Kidney epithelial cell (primary cell): Measurements from ENCODE around the gene P2RX3. TPM values are rescaled to one million over a fixed set of nuclear protein-coding genes. Genes with fewer than 3 reads are reported as not detected.

Experiments
- DNase-seq: peaks from one replicate; pipeline ENCODE4 v3.0.0-alpha.2; 2010; ENCODE audit warnings: low read depth
- H3K27me3 ChIP-seq: 2 replicates; pipeline ENCODE4 v1.6.0; 2011; ENCODE audit warnings: low read length; ENCODE audit not compliant: control insufficient read depth, insufficient read depth
- H3K36me3 ChIP-seq: 2 replicates; pipeline ENCODE4 v1.5.1; 2011; ENCODE audit warnings: low read length; ENCODE audit not compliant: control insufficient read depth, insufficient read depth
- H3K4me3 ChIP-seq: 2 replicates; pipeline ENCODE4 v1.5.1; 2011; ENCODE audit warnings: low read depth, mild to moderate bottlenecking, control low read depth, low read length
- total RNA-seq: library from RNA; depleted of rRNA; stranded (reverse); fragments of >200 nt; gene quantifications from 2 replicates; pipeline ENCODE4 v1.2.3, GENCODE V29; 2015
- TF ChIP-seq, protein P1 (sequence below): IDR thresholded peaks from 2 replicates; pipeline ENCODE4 v1.5.1; 2011; ENCODE audit warnings: mild to moderate bottlenecking, moderate library complexity, low read length, control low read depth, inconsistent platforms; ENCODE audit not compliant: insufficient read depth, poor library complexity, severe bottlenecking

P2RX3 gene
- total RNA-seq, 1 donor from 2014 or later: not detected

- peaks cover 2% of the 10 kb centered on the region for H3K36me3 ChIP-seq
- peak; percentile 91 for DNase-seq
- peak overlapping the region; percentile 40 for H3K4me3 ChIP-seq
- TF ChIP-seq, protein P1, sequence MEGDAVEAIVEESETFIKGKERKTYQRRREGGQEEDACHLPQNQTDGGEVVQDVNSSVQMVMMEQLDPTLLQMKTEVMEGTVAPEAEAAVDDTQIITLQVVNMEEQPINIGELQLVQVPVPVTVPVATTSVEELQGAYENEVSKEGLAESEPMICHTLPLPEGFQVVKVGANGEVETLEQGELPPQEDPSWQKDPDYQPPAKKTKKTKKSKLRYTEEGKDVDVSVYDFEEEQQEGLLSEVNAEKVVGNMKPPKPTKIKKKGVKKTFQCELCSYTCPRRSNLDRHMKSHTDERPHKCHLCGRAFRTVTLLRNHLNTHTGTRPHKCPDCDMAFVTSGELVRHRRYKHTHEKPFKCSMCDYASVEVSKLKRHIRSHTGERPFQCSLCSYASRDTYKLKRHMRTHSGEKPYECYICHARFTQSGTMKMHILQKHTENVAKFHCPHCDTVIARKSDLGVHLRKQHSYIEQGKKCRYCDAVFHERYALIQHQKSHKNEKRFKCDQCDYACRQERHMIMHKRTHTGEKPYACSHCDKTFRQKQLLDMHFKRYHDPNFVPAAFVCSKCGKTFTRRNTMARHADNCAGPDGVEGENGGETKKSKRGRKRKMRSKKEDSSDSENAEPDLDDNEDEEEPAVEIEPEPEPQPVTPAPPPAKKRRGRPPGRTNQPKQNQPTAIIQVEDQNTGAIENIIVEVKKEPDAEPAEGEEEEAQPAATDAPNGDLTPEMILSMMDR: peak; percentile 3
- H3K27me3 ChIP-seq: no peaks in the 10 kb centered on the region
Observed at GRCh38 chr11:57322256-57323166, 15.6 kb upstream of the P2RX3 start.

DNA sequence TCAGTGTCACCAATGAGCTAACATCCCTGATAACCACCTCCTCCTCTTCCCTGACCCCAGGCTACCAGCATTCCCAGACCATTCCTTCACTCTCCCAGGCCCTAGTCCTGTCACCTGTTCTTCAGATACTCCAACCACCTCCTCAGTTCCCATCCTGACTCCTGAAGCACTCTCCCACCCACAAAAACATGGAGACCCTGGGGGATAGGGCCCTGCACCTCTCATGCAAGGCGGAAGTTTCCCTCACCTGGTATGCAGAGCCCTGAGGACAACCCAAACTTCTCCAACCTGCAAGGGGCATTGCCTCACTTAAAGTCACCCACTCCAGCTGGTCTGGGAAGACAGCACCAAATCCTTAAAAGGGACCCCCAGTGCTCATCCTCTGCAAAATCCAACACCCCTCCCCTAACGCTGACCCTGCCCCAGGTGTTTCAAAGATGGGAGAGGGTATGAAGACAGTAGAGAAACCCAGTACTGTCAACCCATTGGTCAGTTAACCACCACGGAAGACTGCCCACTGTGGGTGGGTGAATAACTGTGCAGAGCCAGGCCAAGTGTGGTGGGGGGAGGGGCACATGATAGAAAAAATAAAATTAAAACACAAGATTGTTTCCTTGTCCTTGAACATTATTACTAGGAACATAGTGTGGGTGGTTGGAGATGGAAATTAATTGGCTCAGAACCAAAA is 14.8 kb upstream of the P2RX3 start:
- TF ChIP-seq, protein P1: peak; percentile 12
- Histone ChIP-seq H3K36me3 (peaks cover 1% of the 10 kb centered on the region), H3K4me3 (peak overlapping the region; percentile 80), H3K27me3 (no peaks in the 10 kb centered on the region)
- no peak for DNase-seq

DNA sequence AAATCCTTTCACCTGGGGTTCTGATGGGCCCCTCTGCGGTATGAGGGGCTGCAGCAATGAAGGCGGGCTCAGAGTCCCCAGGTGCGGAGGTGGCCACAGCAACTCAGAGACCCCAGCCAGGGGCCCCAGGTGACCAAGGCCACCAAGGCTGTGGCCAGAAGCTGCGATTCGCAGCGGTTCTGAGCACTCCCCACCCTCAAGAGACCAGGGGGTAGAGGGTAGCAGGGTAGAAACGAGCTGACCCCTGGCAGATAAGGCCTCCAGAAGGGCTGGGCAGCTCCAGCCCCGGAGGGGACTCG is 14.3 kb upstream of the P2RX3 start:
- no peak for DNase-seq
- TF ChIP-seq, protein P1: no peak
- no peaks in the 10 kb centered on the region for H3K36me3 ChIP-seq
- H3K4me3 ChIP-seq: peak overlapping the region; percentile 80
- no peaks in the 10 kb centered on the region for H3K27me3 ChIP-seq

DNA sequence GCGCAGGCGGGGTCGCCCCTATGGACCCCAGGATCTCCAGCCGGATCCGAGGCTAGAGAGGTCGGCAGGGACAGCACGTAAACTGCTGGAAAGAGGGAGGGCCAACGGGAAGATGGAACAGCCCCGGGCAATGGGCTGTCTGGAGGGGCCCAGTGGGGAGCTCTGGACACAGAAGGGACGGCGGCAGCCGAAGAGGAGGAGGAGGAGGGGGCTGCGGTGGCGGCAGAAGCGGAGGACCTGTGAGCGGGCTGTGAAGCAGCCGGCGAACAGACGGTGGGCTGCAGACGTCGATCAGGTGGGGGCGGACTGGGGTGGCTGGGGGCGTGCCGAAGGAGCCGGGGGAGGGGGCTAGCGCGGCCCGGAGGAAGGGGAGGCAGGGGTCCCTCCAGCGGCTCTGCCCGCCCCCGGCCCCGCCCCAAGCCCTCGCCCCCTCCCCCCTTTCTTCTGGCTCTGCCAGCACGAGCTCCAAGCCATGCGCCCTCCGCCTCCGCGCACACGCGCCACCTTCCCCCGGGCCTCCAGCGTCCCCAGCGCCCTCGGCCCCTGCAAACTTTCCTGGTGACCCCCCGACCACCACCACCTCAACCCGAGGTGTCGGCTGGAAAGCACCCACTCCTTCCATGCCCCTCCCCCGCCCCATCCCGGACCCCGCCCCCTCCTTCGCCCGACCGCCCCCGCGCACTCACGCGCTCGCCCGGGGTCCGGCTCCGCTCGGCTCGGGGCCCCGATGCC is 13.8 kb upstream of the P2RX3 start:
- H3K4me3 ChIP-seq: peak overlapping the region; percentile 80
- H3K27me3 ChIP-seq: no peaks in the 10 kb centered on the region
- TF ChIP-seq, protein P1: no peak
- no peak for DNase-seq
- no peaks in the 10 kb centered on the region for H3K36me3 ChIP-seq

GRCh38 chr11:57324886-57325734 is 13.0 kb upstream of the P2RX3 start, which contains the start of gene TNKS1BP1:
TNKS1BP1 (minus strand) TSS chr11:57324952; CDS start chr11:57321885, 3,067 bp downstream.
- peak within 1 kb of the TSS; percentile 80 for H3K4me3 ChIP-seq
- TF ChIP-seq, protein P1: peak; percentile 3
- peak; percentile 80 for DNase-seq
- no peaks in the 10 kb centered on the region for H3K36me3 ChIP-seq
- no peaks in the 10 kb centered on the region for H3K27me3 ChIP-seq
